ENCODE data around the gene SPTAN1. TPM values are rescaled to one million over a fixed set of nuclear protein-coding genes. Genes with fewer than 3 reads are reported as not detected.

Gene SPTAN1
- total RNA-seq, 1 donor from 2014 or later: 237 TPM

DNA sequence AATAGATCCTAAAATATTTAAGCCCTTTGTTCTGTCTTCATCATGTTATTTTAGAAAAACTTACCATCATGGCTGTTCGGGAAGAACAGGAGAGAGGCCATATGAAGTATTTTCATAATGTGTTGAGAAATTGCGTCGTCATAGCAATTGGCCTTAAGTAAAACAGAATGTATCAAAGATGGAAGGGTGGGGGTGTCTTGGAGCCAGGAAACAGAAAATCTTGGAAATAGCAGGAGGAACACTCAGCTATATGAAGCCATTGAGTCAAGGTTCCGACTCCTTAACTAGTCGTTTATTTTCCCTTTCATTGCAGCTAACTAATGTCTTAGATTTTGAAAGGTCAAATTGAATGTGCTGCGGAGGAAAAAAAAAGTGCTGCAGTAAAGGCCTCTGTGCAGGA, 1.3 kb downstream of the SPTAN1 start:
- ATAC-seq (ENCODE audit: low read depth) (no peak), DNase-seq (no peak)
- Mint-ChIP-seq H3K36me3 (ENCODE audit: low read depth) (no peaks in the 10 kb centered on the region), H3K9me3 (no peaks in the 10 kb centered on the region), H3K4me1 (peaks cover 33% of the 10 kb centered on the region), H3K27me3 (no peaks in the 10 kb centered on the region), H3K27ac (no peak overlapping the region), H3K4me3 (no peak overlapping the region)
- intact Hi-C loops (cut with micrococcal nuclease): loop anchor here (2.0 to 10.0 kb wide), 4 partner anchors 183 to 475 kb away; partner anchors contain the start of genes GOLGA2, KYAT1, SH3GLB2 and SWI5
- ChIA-PET POLR2A (interaction anchor here (0.6 to 3.1 kb wide), 9 partner anchors 33 to 394 kb away, joined by 3 to 21 read pairs (median 5); partner anchors contain the start of genes CERCAM, GLE1, SPOUT1 and ZDHHC12), CTCF (no interaction called here)
- no peak for TF ChIP-seq CTCF (IDR thresholded peaks at IDR 0.05)

DNA sequence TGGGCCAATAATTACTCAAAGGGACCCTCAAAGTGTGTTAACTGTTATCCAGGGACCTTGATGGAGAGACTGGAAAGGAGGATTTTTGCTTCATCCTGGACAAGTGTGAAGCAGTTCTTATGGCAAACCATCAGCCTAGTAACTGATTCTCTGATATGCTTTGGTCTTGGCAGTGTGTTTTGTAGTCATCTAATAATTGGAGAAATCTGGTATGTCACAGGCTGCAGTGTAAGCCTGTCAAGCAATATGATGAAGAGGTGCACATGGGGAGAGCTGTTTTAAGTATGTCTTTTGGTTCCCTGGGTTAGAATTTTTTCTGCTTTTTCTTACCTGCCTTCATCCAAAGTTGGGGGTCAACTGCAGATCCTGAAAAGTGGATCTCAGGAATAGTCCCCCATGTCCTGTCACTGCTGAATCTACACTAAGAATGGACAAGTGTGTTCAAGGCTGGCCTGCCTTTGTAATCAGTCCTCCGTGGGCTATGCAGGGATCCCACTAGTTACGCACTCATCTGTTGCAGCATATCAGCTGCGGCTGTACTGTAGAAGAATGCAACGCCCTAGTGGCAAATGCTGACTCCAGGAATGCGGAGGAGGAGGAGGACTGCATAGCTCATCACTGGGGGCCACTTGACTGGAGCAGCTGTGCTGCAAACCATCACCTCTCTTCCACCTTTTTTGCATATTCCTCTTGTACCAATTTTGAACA, 1.9 kb downstream of the SPTAN1 start:
- Mint-ChIP-seq H3K4me3 (no peak overlapping the region), H3K4me1 (peaks cover 39% of the 10 kb centered on the region), H3K36me3 (ENCODE audit: low read depth) (no peaks in the 10 kb centered on the region), H3K9me3 (no peaks in the 10 kb centered on the region), H3K27ac (no peak overlapping the region), H3K27me3 (no peaks in the 10 kb centered on the region)
- intact Hi-C loops (cut with micrococcal nuclease): loop anchor here (2.0 to 10.0 kb wide), 2 partner anchors 280 to 326 kb away; partner anchors contain the start of genes GOLGA2, KYAT1 and SWI5
- no peak for ATAC-seq (ENCODE audit: low read depth)
- ChIA-PET POLR2A (interaction anchor here (0.6 to 3.1 kb wide), 4 partner anchors 49 to 1099 kb away, joined by 3 to 21 read pairs (median 4); partner anchors contain the start of gene GLE1), CTCF (no interaction called here)
- TF ChIP-seq CTCF (IDR thresholded peaks at IDR 0.05): no peak
- DNase-seq: no peak

DNA sequence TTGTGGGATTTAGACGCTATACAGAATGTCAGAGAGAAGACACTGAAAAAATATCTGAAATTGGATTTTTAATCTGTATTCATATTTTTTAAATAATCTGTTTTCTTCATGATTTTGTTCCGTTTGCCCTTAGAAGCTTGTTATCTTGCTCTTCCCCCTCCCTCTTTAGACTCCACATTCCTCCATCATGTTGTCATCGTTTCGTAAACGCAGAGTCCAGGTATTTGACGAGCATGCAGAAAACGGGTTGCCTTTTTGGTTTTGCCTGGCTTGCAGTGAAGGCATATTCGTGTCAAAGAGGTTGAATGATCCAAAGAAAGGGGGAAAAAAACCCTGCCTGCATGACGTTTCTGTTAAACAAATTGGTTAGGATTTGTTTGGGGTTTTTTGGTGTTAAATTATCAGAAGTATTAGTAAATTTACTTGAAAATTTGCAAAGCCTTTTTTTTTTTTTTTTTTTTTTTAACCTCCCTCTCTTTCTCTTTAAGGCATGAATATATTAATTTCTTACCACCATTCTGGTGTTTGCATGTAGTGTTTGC, 2.9 kb downstream of the SPTAN1 start:
- Mint-ChIP-seq H3K4me3 (no peak overlapping the region), H3K4me1 (peaks cover 41% of the 10 kb centered on the region), H3K27me3 (no peaks in the 10 kb centered on the region), H3K27ac (no peak overlapping the region), H3K9me3 (no peaks in the 10 kb centered on the region), H3K36me3 (ENCODE audit: low read depth) (no peaks in the 10 kb centered on the region)
- intact Hi-C loops (cut with micrococcal nuclease): loop anchor here (2.0 to 10.0 kb wide), 2 partner anchors 280 to 326 kb away; partner anchors contain the start of genes GOLGA2, KYAT1 and SWI5
- POLR2A ChIA-PET: interaction anchor here (0.6 to 1.0 kb wide), 2 partner anchors 169 to 1099 kb away, joined by 4 read pairs; partner anchors contain the start of gene ZDHHC12
- CTCF ChIA-PET: no interaction called here
- no peak for ATAC-seq (ENCODE audit: low read depth)
- DNase-seq: no peak
- TF ChIP-seq CTCF (IDR thresholded peaks at IDR 0.05): no peak

- Mint-ChIP-seq H3K4me1 (peaks cover 41% of the 10 kb centered on the region), H3K9me3 (no peaks in the 10 kb centered on the region), H3K4me3 (no peak overlapping the region), H3K27ac (no peak overlapping the region), H3K27me3 (no peaks in the 10 kb centered on the region), H3K36me3 (ENCODE audit: low read depth) (no peaks in the 10 kb centered on the region)
- intact Hi-C loops (cut with micrococcal nuclease): loop anchor here (10.0 kb wide), 1 partner anchor 281 kb away; the partner anchor contains the start of genes GOLGA2 and SWI5
- ATAC-seq (ENCODE audit: low read depth): no peak
- CTCF ChIA-PET: no interaction called here
- DNase-seq: no peak
- no peak for TF ChIP-seq CTCF (IDR thresholded peaks at IDR 0.05)
- POLR2A ChIA-PET: interaction anchor here (0.6 to 1.0 kb wide), 2 partner anchors 167 to 392 kb away, joined by 3 to 4 read pairs; partner anchors contain the start of gene ZDHHC12
Measured at GRCh38 chr9:128556276-128556675, 3.9 kb downstream of the SPTAN1 start.

Measured in activated B cell treated with CpG ODN at 0.5 μM for 24 hours (primary cell).